K562 (cell line): ENCODE results near the gene MN1. TPM values are rescaled to one million over a fixed set of nuclear protein-coding genes. Genes with fewer than 3 reads are reported as not detected.

ENCODE experiments used
- ATAC-seq: fragments of 200-7000 bp; cut with Tn5 transposase; 3 replicates; pipeline ENCODE4 v1.9.1; 2020; ENCODE audit warnings: moderate library complexity
- BruUV-seq: library from RNA; stranded (reverse); fragments of 400-500 nt; replicated peaks from 2 replicates; lab custom pipeline; 2021; lab: Mats Ljungman, UMichigan
- CTCF ChIA-PET: fragments of 300-600 bp; formaldehyde crosslinking; extraction: SDS; loops from one replicate; lab custom pipeline; 2021; ENCODE audit warnings: low intra/inter-chr PET ratio; lab: Yijun Ruan, JAX
- POLR2A ChIA-PET: fragments of 300-600, 350-650 bp; sonication (Branson Sonifier 250); formaldehyde crosslinking; extraction: SDS; loops from one replicate; lab custom pipeline; 2021; ENCODE audit warnings: antibody characterized with exemption, inconsistent platforms; lab: Yijun Ruan, JAX
- DNase-seq, 4 experiments: peaks; one replicate each; pipeline versions ENCODE4 v3.0.0 to v3.0.0-alpha.2; 2011 to 2018; ENCODE audit warnings: low spot score in 3 of 4, mixed read lengths in 3 of 4; ENCODE audit errors: extremely low read depth in 1 of 4
- FAIRE-seq: peaks from 2 replicates; lab custom pipeline; 2011; peaks lifted over from hg19 to GRCh38; lab: Jason Lieb, UNC
- H2AFZ ChIP-seq: 2 replicates; pipeline ENCODE4 v1.6.0; 2011; ENCODE audit warnings: low read depth, low read length, control low read depth, inconsistent platforms
- H3K27ac ChIP-seq: fragments of 200-600 bp; 3 replicates; pipeline ENCODE4 v1.8.0; 2011; ENCODE audit warnings: low read depth, mild to moderate bottlenecking, control low read depth, inconsistent platforms, low read length, moderate library complexity, mixed read lengths; ENCODE audit errors: extremely low read depth
- H3K27me3 ChIP-seq, 2 experiments: fragments of 300-600 bp in 1 of 2; 2 replicates in 1 of 2; 3 replicates in 1 of 2; pipeline versions ENCODE4 v1.6.0 to v1.8.0; 2011; ENCODE audit warnings: inconsistent platforms in 2 of 2, low read length in 2 of 2, mild to moderate bottlenecking in 1 of 2, mixed read lengths in 1 of 2, moderate library complexity in 1 of 2; ENCODE audit not compliant: control insufficient read depth in 2 of 2, insufficient read depth in 2 of 2
- H3K36me3 ChIP-seq: fragments of 300-600 bp; 3 replicates; pipeline ENCODE4 v1.8.0; 2011; ENCODE audit warnings: mild to moderate bottlenecking, low read length, inconsistent platforms; ENCODE audit not compliant: control insufficient read depth, insufficient read depth
- H3K4me1 ChIP-seq, 2 experiments: fragments of 200-600 bp in 1 of 2; replicated peaks in 1 of 2; 2 replicates in 1 of 2; 3 replicates in 1 of 2; pipeline versions ENCODE4 v1.5.1 to v1.8.0; 2011; ENCODE audit warnings: inconsistent platforms in 2 of 2, low read length in 2 of 2, mild to moderate bottlenecking in 1 of 2, mixed read lengths in 1 of 2, moderate library complexity in 1 of 2; ENCODE audit not compliant: control insufficient read depth in 2 of 2, insufficient read depth in 2 of 2
- H3K4me2 ChIP-seq: 2 replicates; pipeline ENCODE4 v1.6.1; 2011; ENCODE audit warnings: low read length, control low read depth, inconsistent platforms, mixed read lengths; ENCODE audit not compliant: insufficient read depth
- H3K4me3 ChIP-seq: fragments of 200-600 bp; sonication (generic), shearing (Covaris generic); 2 replicates; pipeline ENCODE4 v1.5.1; 2016; ENCODE audit warnings: control low read depth, inconsistent platforms
- H3K79me2 ChIP-seq: fragments of 200-600 bp; 3 replicates; pipeline ENCODE4 v1.8.0; 2011; ENCODE audit warnings: low read length, inconsistent platforms; ENCODE audit not compliant: control insufficient read depth, insufficient read depth
- H3K9ac ChIP-seq, 2 experiments: 2 replicates each; pipeline versions ENCODE4 v1.6.0 to v1.6.1; 2011; ENCODE audit warnings: low read depth in 2 of 2, low read length in 2 of 2, control low read depth in 1 of 2, inconsistent platforms in 1 of 2, mild to moderate bottlenecking in 1 of 2, mixed read lengths in 1 of 2; ENCODE audit not compliant: insufficient read depth in 1 of 2
- H3K9me1 ChIP-seq: one replicate; pipeline ENCODE4 v1.6.0; 2011; ENCODE audit warnings: inconsistent platforms, mild to moderate bottlenecking, low read length, moderate library complexity; ENCODE audit not compliant: control insufficient read depth, insufficient read depth
- H3K9me3 ChIP-seq: replicated peaks from 2 replicates; pipeline ENCODE4 v1.5.1; 2011; ENCODE audit warnings: low read depth, low read length, inconsistent platforms; ENCODE audit not compliant: control insufficient read depth, insufficient read depth
- H4K20me1 ChIP-seq: replicated peaks from 2 replicates; pipeline ENCODE4 v1.6.1; 2011; ENCODE audit warnings: low read length, inconsistent platforms, mixed read lengths; ENCODE audit not compliant: control insufficient read depth, insufficient read depth
- HDGF ChIP-seq: fragments of 450-650 bp; IDR thresholded peaks from 2 replicates; pipeline ENCODE4 v1.6.1; 2016
- TBL1XR1 ChIP-seq, 2 experiments: IDR thresholded peaks; 2 replicates each; pipeline ENCODE4 v1.6.1; 2012; ENCODE audit warnings: improper control_type of control experiment in 2 of 2, low read length in 2 of 2, mild to moderate bottlenecking in 1 of 2
- ZNF174 ChIP-seq: fragments of 250-450 bp; sonication (Bioruptor Pico); IDR thresholded peaks from 2 replicates; pipeline ENCODE4 v1.4.0; 2020; ENCODE audit warnings: mild to moderate bottlenecking
- ZNF444 ChIP-seq: fragments of 250-450 bp; sonication (Bioruptor Pico); IDR thresholded peaks from 2 replicates; pipeline ENCODE4 v1.4.0; 2020; ENCODE audit warnings: mild to moderate bottlenecking, moderate library complexity
- ZNF75A ChIP-seq: fragments of 450-650 bp; formaldehyde crosslinking; IDR thresholded peaks from 2 replicates; pipeline ENCODE4 v1.4.0; 2020; ENCODE audit warnings: mild to moderate bottlenecking
- WGBS: fragments of 100-300 bp; shearing (Covaris generic); methylation state at CpG from one replicate; pipeline ENCODE4 v1.1.6; 2016; ENCODE audit warnings: low coverage, mixed read lengths; ENCODE audit not compliant: insufficient coverage; ENCODE audit errors: missing lambda C conversion rate; 5-methylcytosine and 5-hydroxymethylcytosine counted together
- in situ Hi-C: fragments of 300-500 bp; cut with MboI; formaldehyde crosslinking; loops from 4 replicates; pipeline ENCODE4 v1.15.0; 2018; ENCODE audit warnings: inconsistent platforms, mixed read lengths
- intact Hi-C: fragments of 100-400 bp; cut with micrococcal nuclease; formaldehyde crosslinking; loops from 2 replicates; pipeline ENCODE4 v1.14.2; 2022
- polyA plus RNA-seq, 8 experiments: library from polyadenylated mRNA; depleted of rRNA in 4 of 8; stranded (reverse) in 5 of 8; unstranded in 3 of 8; fragments of >200 nt; fragmentation: Nextera tagmentation in 2 of 8; fragmentation: Illumina TruSeq in 1 of 8; extraction: Ambion mirVana in 2 of 8; extraction: Trizol in 1 of 8; gene quantifications; 2 replicates each; pipeline versions ENCODE4 v1.2.1 to v1.2.3, GENCODE V29; 2011 to 2014; ENCODE audit warnings: inconsistent platforms in 1 of 8, missing spikeins in 1 of 8
- total RNA-seq, 7 experiments: library from RNA; depleted of rRNA in 6 of 7; stranded (reverse); fragments of >200 nt in 6 of 7; fragmentation: Illumina TruSeq in 2 of 7; extraction: Trizol in 2 of 7; gene quantifications; 2 replicates each; pipeline versions ENCODE4 v1.2.1 to v1.2.3, GENCODE V29; 2011 to 2021; ENCODE audit warnings: low replicate concordance in 1 of 7
- TF ChIP-seq, protein P1 (sequence below): sonication (generic); formaldehyde crosslinking; IDR thresholded peaks from 2 replicates; pipeline ENCODE4 v1.8.1; 2023; ENCODE audit warnings: mild to moderate bottlenecking, missing genetic modification reagents
- TF ChIP-seq, protein P2 (sequence below): sonication (generic); formaldehyde crosslinking; IDR thresholded peaks from 2 replicates; pipeline ENCODE4 v1.8.0; 2022; ENCODE audit warnings: mild to moderate bottlenecking, missing genetic modification reagents
- TF ChIP-seq, protein P3 (sequence below), 2 experiments: IDR thresholded peaks in 1 of 2; conservative IDR thresholded peaks in 1 of 2; 2 replicates each; pipeline ENCODE4 v1.6.1; 2016; ENCODE audit warnings: low read depth in 2 of 2, mild to moderate bottlenecking in 1 of 2, missing compliant biosample characterization in 1 of 2, missing genetic modification characterization in 1 of 2, moderate library complexity in 1 of 2
- TF ChIP-seq, protein P4 (sequence below): IDR thresholded peaks from 2 replicates; pipeline ENCODE4 v1.6.1; 2012; ENCODE audit warnings: low read depth, low read length, improper control_type of control experiment, borderline replicate concordance

The MN1 gene
- total and polyA plus RNA-seq, 9 of the 15 experiments (the other 6 are each of a cell fraction or from before 2014, with no cell fraction given), result under 0.01 to 0.05 (median 0.03) TPM; not detected in 5

DNA sequence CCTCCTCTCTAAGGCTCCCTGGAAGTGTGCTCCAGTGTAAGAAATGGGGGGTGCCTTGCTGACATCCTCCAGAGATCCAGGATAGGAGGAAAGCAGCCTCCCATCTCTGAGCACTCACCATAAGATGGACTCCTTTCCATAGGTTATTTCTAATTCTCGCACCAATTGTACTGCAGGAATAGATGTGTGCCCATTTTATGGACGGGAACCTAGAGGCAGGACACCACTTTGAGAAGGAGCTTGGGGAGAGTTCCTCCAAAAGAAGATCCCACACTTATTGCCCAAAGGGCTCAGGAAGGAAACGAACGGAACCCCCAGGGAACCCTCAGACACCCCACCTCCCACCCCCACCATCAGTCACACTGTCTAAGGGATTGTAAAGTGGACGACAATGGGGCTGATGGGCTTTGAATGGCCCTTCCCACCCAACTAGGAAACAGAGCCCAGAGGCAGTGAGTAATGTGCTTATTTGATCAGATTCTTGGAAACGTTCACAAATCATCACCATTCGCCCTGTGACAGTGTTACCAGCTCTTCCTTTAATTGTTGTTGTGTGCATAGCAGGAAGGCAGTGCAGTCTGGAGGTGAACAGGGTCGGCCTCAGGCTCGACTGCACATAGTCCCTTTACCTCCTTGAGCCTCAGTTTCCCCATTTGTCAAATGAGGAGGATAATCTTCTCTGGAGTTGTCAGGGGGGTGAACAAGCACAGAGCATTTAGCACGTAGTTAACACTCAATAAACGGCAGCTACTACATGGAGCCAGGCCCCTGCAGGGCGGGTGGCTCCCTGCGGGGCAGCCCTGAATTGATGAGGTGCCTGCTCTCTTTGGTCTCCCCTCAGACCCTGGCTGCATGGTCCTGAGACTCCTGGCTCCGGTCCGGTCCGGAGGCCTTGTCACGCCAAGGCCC, 8.4 kb upstream of the MN1 start:
- Histone ChIP-seq H3K27me3 (peaks cover 2 to 26% of the 10 kb centered on the region in 2 experiments; a peak in 4 of 5 replicates), H3K9ac (no peak overlapping the region), H3K27ac (no peak overlapping the region), H3K4me1 (peaks cover 0 to 6% of the 10 kb centered on the region in 2 experiments; a peak in 3 of 5 replicates), H3K79me2 (no peaks in the 10 kb centered on the region), H3K9me3 (no peaks in the 10 kb centered on the region), H3K4me2 (no peak overlapping the region), H3K9me1 (no peaks in the 10 kb centered on the region), H4K20me1 (no peaks in the 10 kb centered on the region), H3K36me3 (no peaks in the 10 kb centered on the region), H2AFZ (no peak overlapping the region), H3K4me3 (no peak overlapping the region)
- ATAC-seq (no peak), DNase-seq (no peak), FAIRE-seq (no peak)
- intact Hi-C loops (loop anchor here (10.0 kb wide), 2 partner anchors 405 to 1055 kb away; no protein-coding TSS in a partner anchor), in situ Hi-C loops (loop anchor here (25.0 kb wide), 2 partner anchors 398 to 1048 kb away; no protein-coding TSS in a partner anchor)
- BruUV-seq, result no TSS peak
- ChIA-PET POLR2A (interaction anchor here (1.0 kb wide), 1 partner anchor 8 kb away, joined by 4 read pairs; no protein-coding TSS in a partner anchor), CTCF (no interaction called here)
- WGBS, result 11% methylated on average over 11 of the region's 17 CpGs
- TF ChIP-seq, protein P1, sequence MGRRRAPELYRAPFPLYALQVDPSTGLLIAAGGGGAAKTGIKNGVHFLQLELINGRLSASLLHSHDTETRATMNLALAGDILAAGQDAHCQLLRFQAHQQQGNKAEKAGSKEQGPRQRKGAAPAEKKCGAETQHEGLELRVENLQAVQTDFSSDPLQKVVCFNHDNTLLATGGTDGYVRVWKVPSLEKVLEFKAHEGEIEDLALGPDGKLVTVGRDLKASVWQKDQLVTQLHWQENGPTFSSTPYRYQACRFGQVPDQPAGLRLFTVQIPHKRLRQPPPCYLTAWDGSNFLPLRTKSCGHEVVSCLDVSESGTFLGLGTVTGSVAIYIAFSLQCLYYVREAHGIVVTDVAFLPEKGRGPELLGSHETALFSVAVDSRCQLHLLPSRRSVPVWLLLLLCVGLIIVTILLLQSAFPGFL (CRISPR knock-in tag), result no peak
- TF ChIP-seq ZNF75A, result no peak
- no peak for TF ChIP-seq ZNF174
- no peak for TF ChIP-seq TBL1XR1 (IDR thresholded peaks at IDR 0.05; ENCODE audit: low read length in 2 of 2)
- TF ChIP-seq, protein P2, sequence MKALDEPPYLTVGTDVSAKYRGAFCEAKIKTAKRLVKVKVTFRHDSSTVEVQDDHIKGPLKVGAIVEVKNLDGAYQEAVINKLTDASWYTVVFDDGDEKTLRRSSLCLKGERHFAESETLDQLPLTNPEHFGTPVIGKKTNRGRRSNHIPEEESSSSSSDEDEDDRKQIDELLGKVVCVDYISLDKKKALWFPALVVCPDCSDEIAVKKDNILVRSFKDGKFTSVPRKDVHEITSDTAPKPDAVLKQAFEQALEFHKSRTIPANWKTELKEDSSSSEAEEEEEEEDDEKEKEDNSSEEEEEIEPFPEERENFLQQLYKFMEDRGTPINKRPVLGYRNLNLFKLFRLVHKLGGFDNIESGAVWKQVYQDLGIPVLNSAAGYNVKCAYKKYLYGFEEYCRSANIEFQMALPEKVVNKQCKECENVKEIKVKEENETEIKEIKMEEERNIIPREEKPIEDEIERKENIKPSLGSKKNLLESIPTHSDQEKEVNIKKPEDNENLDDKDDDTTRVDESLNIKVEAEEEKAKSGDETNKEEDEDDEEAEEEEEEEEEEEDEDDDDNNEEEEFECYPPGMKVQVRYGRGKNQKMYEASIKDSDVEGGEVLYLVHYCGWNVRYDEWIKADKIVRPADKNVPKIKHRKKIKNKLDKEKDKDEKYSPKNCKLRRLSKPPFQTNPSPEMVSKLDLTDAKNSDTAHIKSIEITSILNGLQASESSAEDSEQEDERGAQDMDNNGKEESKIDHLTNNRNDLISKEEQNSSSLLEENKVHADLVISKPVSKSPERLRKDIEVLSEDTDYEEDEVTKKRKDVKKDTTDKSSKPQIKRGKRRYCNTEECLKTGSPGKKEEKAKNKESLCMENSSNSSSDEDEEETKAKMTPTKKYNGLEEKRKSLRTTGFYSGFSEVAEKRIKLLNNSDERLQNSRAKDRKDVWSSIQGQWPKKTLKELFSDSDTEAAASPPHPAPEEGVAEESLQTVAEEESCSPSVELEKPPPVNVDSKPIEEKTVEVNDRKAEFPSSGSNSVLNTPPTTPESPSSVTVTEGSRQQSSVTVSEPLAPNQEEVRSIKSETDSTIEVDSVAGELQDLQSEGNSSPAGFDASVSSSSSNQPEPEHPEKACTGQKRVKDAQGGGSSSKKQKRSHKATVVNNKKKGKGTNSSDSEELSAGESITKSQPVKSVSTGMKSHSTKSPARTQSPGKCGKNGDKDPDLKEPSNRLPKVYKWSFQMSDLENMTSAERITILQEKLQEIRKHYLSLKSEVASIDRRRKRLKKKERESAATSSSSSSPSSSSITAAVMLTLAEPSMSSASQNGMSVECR (CRISPR knock-in tag), result no peak
- no peak for TF ChIP-seq ZNF444 (CRISPR knock-in tag)
- TF ChIP-seq, protein P3, sequence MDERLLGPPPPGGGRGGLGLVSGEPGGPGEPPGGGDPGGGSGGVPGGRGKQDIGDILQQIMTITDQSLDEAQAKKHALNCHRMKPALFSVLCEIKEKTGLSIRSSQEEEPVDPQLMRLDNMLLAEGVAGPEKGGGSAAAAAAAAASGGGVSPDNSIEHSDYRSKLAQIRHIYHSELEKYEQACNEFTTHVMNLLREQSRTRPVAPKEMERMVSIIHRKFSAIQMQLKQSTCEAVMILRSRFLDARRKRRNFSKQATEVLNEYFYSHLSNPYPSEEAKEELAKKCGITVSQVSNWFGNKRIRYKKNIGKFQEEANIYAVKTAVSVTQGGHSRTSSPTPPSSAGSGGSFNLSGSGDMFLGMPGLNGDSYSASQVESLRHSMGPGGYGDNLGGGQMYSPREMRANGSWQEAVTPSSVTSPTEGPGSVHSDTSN (CRISPR knock-in tag; IDR thresholded peaks at IDR 0.05; ENCODE audit: low read depth), result no peak
- TF ChIP-seq, protein P3 (tag; conservative IDR thresholded peaks at IDR 0.05; ENCODE audit: low read depth), result peak; percentile 79
- TF ChIP-seq HDGF, result no peak
- TF ChIP-seq, protein P4, sequence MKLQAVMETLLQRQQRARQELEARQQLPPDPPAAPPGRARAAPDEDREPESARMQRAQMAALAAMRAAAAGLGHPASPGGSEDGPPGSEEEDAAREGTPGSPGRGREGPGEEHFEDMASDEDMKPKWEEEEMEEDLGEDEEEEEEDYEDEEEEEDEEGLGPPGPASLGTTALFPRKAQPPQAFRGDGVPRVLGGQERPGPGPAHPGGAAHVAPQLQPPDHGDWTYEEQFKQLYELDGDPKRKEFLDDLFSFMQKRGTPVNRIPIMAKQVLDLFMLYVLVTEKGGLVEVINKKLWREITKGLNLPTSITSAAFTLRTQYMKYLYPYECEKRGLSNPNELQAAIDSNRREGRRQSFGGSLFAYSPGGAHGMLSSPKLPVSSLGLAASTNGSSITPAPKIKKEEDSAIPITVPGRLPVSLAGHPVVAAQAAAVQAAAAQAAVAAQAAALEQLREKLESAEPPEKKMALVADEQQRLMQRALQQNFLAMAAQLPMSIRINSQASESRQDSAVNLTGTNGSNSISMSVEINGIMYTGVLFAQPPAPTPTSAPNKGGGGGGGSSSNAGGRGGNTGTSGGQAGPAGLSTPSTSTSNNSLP, result no peak
